Measurements from ENCODE around the gene ADCY3.

Gene ADCY3

DNA sequence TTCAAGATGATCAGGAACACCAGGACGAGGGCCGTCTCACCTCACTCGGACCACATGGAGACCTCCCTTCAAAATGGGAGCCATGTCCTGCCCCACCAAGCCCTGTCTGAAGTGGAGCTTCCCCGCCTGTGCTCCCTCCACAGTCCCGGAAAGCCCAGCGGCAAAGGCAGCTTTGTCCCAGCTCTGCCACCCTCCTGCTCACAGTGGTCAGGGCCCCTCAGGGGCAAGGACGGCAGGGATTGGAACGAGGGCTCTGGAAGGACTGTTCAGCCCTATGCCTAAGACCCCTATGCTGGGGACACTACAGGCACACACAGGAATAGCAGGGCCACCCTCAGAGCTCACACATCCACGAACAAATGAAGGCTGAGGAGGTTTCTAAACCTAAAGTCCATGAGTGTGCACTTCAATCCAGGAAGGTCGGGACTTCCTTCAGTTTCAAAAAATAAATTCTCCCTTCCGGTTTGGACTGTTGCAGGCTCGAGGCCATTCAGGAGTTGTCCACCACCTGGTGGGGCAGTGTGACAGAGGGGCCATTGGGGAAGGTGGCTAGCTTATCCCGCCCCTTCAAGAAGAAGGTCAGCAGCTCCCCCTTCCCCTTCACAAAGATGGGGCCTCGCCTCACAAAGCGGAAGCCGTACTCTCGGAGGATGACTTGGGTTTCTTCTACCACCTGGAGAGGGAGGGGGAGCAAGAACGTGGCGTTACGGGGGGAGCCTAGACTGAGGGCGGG is 100.4 kb downstream of the ADCY3 start:
- TF ChIP-seq, protein P1, sequence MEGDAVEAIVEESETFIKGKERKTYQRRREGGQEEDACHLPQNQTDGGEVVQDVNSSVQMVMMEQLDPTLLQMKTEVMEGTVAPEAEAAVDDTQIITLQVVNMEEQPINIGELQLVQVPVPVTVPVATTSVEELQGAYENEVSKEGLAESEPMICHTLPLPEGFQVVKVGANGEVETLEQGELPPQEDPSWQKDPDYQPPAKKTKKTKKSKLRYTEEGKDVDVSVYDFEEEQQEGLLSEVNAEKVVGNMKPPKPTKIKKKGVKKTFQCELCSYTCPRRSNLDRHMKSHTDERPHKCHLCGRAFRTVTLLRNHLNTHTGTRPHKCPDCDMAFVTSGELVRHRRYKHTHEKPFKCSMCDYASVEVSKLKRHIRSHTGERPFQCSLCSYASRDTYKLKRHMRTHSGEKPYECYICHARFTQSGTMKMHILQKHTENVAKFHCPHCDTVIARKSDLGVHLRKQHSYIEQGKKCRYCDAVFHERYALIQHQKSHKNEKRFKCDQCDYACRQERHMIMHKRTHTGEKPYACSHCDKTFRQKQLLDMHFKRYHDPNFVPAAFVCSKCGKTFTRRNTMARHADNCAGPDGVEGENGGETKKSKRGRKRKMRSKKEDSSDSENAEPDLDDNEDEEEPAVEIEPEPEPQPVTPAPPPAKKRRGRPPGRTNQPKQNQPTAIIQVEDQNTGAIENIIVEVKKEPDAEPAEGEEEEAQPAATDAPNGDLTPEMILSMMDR (IDR thresholded peaks at IDR 0.05; ENCODE audit: low read depth, low read length, missing control alignments), result no peak
- DNase-seq (ENCODE audit: low read depth), result no peak
- H3K4me3 ChIP-seq (ENCODE audit: low read depth, low read length), result no peak overlapping the region

DNA sequence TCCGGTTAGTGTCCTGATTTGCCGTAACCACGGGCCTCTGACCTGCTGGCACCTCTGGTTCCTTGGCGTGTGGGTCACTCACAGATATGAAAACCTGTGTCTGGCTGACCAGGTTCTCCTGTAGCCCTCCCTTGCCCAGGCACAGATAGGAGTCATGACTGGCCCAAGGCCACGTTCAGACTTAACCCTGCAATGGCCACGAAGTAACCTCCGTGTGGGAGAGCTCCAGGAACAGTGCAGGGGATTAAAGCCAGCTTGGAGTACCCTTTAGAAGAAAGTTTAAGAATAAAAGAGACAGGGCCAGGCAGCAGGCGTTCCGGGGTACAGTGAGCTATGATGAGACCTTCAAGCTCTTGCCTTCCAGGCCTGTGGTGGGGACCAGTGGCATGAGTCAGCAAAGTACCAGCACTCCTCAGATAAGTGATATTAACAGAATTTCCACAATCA is 101.3 kb downstream of the ADCY3 start:
- TF ChIP-seq, protein P1 (IDR thresholded peaks at IDR 0.05; ENCODE audit: low read depth, low read length, missing control alignments), result no peak
- DNase-seq (ENCODE audit: low read depth), result no peak
- H3K4me3 ChIP-seq (ENCODE audit: low read depth, low read length), result no peak overlapping the region

- no peak for DNase-seq (ENCODE audit: low read depth)
- TF ChIP-seq, protein P1 (IDR thresholded peaks at IDR 0.05; ENCODE audit: low read depth, low read length, missing control alignments), result no peak
- no peak overlapping the region for H3K4me3 ChIP-seq (ENCODE audit: low read depth, low read length)
Measured at GRCh38 chr2:24816884-24817283, 103.2 kb downstream of the ADCY3 start.

DNA sequence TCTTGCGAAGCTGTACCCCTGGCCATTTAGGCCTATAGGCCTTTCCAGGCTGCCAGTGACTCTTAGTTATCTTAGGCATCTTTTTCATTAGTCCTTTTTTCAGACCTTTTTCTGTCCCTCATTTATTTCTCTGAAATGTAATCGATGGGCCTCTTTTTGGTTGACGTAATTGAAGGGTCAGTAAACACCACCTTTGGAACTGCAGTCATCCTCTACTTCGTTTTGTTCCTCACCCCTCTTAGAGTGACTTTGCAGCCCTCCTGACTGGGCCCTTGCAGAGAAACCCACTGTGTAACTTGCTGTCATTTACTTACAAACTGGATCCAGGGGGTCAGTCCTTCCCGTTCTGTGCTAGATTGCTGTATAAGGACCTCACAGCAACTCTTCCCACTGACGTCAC is 103.6 kb downstream of the ADCY3 start:
- DNase-seq (ENCODE audit: low read depth), result no peak
- TF ChIP-seq, protein P1 (IDR thresholded peaks at IDR 0.05; ENCODE audit: low read depth, low read length, missing control alignments), result no peak
- no peak overlapping the region for H3K4me3 ChIP-seq (ENCODE audit: low read depth, low read length)

DNA sequence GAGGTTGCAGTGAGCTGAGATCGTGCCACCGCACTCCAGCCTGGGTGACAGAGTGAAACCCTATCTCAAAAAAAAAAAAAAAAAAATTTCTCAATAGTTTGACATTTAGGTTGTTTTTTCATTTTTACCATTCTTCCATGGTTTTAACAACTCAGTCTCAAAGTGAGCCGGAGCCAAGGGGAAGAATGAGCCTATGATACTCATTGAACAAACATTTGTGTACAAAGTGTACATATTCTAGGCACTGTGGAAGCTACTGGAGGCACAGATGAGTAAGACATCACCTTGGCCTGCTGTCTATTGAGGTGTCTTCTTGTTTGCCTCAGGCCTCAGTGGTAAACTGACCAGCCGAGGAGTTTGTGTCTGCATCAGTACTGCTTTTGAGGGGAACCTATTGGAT is 104.9 kb downstream of the ADCY3 start:
- no peak for DNase-seq (ENCODE audit: low read depth)
- TF ChIP-seq, protein P1 (IDR thresholded peaks at IDR 0.05; ENCODE audit: low read depth, low read length, missing control alignments), result no peak
- no peak overlapping the region for H3K4me3 ChIP-seq (ENCODE audit: low read depth, low read length)

GRCh38 chr2:24814516-24814915 is 105.5 kb downstream of the ADCY3 start:
- DNase-seq (ENCODE audit: low read depth), result no peak
- TF ChIP-seq, protein P1 (IDR thresholded peaks at IDR 0.05; ENCODE audit: low read depth, low read length, missing control alignments), result no peak
- no peak overlapping the region for H3K4me3 ChIP-seq (ENCODE audit: low read depth, low read length)

GRCh38 chr2:24813691-24814137 is 106.3 kb downstream of the ADCY3 start:
- TF ChIP-seq, protein P1 (IDR thresholded peaks at IDR 0.05; ENCODE audit: low read depth, low read length, missing control alignments), result no peak
- no peak overlapping the region for H3K4me3 ChIP-seq (ENCODE audit: low read depth, low read length)

More at GRCh38 chr2:24813691-24814137, 106.3 kb downstream of the ADCY3 start:
- no peak for DNase-seq (ENCODE audit: low read depth)

Measured in GM12864 (cell line).